ENCODE measurements around the gene PRICKLE3.
"Not testable (repeated sequence)": the region's sequence is repeated elsewhere in the genome, so short reads cannot be mapped to it uniquely, and the experiment has no call there.

The PRICKLE3 gene

GRCh38 chrX:49175435-49176274 lies 10.5 kb downstream of the PRICKLE3 start:
- Histone ChIP-seq H3K36me3 (ENCODE audit: insufficient read depth, low read length) (peaks cover 58% of the 10 kb centered on the region), H3K4me2 (ENCODE audit: low read length) (no peak overlapping the region), H3K4me3 (ENCODE audit: low read depth, low read length, poor library complexity, severe bottlenecking) (no peak overlapping the region), H2AFZ (ENCODE audit: low read length) (no peak overlapping the region), H3F3A (ENCODE audit: insufficient read depth, low read length) (no peaks in the 10 kb centered on the region), H3K9ac (ENCODE audit: low read length) (no peak overlapping the region), H3K27me3 (ENCODE audit: insufficient read depth, low read length) (no peaks in the 10 kb centered on the region), H3K79me2 (ENCODE audit: insufficient read depth, low read length) (no peaks in the 10 kb centered on the region), H3K9me3 (ENCODE audit: low read length) (no peaks in the 10 kb centered on the region), H3K9me2 (ENCODE audit: low read depth, low read length) (no peaks in the 10 kb centered on the region), H3K4me1 (ENCODE audit: insufficient read depth, low read length, severe bottlenecking) (peaks cover 13% of the 10 kb centered on the region), H4K20me1 (ENCODE audit: insufficient read depth, low read length) (no peaks in the 10 kb centered on the region), H3K27ac (ENCODE audit: low read depth, low read length, poor library complexity, severe bottlenecking) (no peak overlapping the region)
- TF ChIP-seq EZH2 (IDR thresholded peaks at IDR 0.05; ENCODE audit: borderline replicate concordance, low read length) (no peak), CTCF (IDR thresholded peaks at IDR 0.05; ENCODE audit: low read length) (no peak)

- Histone ChIP-seq H3K4me1 (ENCODE audit: insufficient read depth, low read length, severe bottlenecking) (peaks cover 13% of the 10 kb centered on the region), H3K4me2 (ENCODE audit: low read length) (no peak overlapping the region), H3K9me2 (ENCODE audit: low read depth, low read length) (no peaks in the 10 kb centered on the region), H3K27me3 (ENCODE audit: insufficient read depth, low read length) (no peaks in the 10 kb centered on the region), H2AFZ (ENCODE audit: low read length) (no peak overlapping the region), H3K9ac (ENCODE audit: low read length) (no peak overlapping the region), H3K36me3 (ENCODE audit: insufficient read depth, low read length) (peaks cover 56% of the 10 kb centered on the region), H4K20me1 (ENCODE audit: insufficient read depth, low read length) (no peaks in the 10 kb centered on the region), H3K27ac (ENCODE audit: low read depth, low read length, poor library complexity, severe bottlenecking) (no peak overlapping the region), H3K79me2 (ENCODE audit: insufficient read depth, low read length) (no peaks in the 10 kb centered on the region), H3F3A (ENCODE audit: insufficient read depth, low read length) (no peaks in the 10 kb centered on the region), H3K9me3 (ENCODE audit: low read length) (no peaks in the 10 kb centered on the region), H3K4me3 (ENCODE audit: low read depth, low read length, poor library complexity, severe bottlenecking) (no peak overlapping the region)
- TF ChIP-seq CTCF (IDR thresholded peaks at IDR 0.05; ENCODE audit: low read length) (no peak), EZH2 (IDR thresholded peaks at IDR 0.05; ENCODE audit: borderline replicate concordance, low read length) (no peak)
Observed at GRCh38 chrX:49174723-49175122, 11.4 kb downstream of the PRICKLE3 start.

- not testable (repeated sequence) for H2AFZ ChIP-seq (ENCODE audit: low read length); H3K79me2 ChIP-seq (ENCODE audit: insufficient read depth, low read length); H3K27ac ChIP-seq (ENCODE audit: low read depth, low read length, poor library complexity, severe bottlenecking); H3K27me3 ChIP-seq (ENCODE audit: insufficient read depth, low read length); H3K9me2 ChIP-seq (ENCODE audit: low read depth, low read length); H3K9me3 ChIP-seq (ENCODE audit: low read length); H3K4me2 ChIP-seq (ENCODE audit: low read length); H3K4me3 ChIP-seq (ENCODE audit: low read depth, low read length, poor library complexity, severe bottlenecking); H3K9ac ChIP-seq (ENCODE audit: low read length); H3F3A ChIP-seq (ENCODE audit: insufficient read depth, low read length); H4K20me1 ChIP-seq (ENCODE audit: insufficient read depth, low read length)
- H3K4me1 ChIP-seq (ENCODE audit: insufficient read depth, low read length, severe bottlenecking): peaks cover 13% of the 10 kb centered on the region
- H3K36me3 ChIP-seq (ENCODE audit: insufficient read depth, low read length): peaks cover 44% of the 10 kb centered on the region
Observed at GRCh38 chrX:49173544-49173943, 12.6 kb downstream of the PRICKLE3 start.

Data from OCI-LY1 (cell line).